T-helper 2 cell (primary cell): ENCODE data around the gene CPB1.
"Not testable (repeated sequence)": the region's sequence is repeated elsewhere in the genome, so short reads cannot be mapped to it uniquely, and the experiment has no call there.

Experiments used
- DNase-seq, 5 experiments: peaks; one replicate each; pipeline versions ENCODE4 v3.0.0 to v3.0.0-alpha.2; 2012 to 2022
- total RNA-seq, 2 donors: gene quantifications; one replicate each; lab custom pipeline; 2026; lab: John Stamatoyannopoulos, UW

CPB1 gene
- 0 reads per million in 2 donors for total RNA-seq

DNA sequence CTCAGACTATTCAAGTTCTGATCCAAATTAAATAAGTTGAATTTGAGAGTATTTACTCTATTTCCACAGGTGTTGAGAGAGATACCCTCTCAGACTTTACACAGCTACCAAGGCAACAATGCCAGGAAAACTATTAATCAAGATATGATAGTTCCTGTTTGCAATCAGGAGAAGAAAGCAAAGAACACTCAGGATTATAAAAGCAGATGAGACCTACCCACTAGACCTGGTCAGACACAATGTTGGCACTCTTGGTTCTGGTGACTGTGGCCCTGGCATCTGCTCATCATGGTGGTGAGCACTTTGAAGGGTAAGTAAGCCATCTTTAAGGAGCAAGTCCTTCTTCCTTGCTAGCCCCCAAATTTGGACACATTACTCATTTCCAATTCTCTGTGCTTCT lies at the start of gene CPB1:
TSS of gene CPB1 (plus strand) at position 227 of the 400 bp plus-strand sequence. CDS start at position 240, 13 bp downstream.
- DNase-seq: no peak

DNA sequence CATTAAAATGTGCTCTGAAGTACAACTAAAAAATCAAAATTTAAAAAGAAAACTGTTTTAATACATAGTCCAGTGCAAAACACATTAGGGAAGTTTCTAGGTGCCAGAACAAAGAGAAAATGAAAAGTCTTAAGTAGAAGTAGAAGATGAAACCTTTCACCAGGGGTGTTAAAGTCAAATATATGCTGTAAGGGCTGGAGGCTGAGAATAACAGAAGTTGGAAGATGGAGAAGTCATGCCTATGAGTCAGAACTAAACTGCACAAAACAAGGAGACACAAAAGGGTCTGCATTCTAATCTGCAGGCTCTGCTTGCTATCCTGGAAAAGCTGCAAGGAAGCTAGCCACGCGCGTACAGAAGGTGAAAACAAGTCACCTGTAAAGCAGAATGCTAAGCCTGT lies 48.7 kb upstream of the CPB1 start:
- no peak for DNase-seq

DNA sequence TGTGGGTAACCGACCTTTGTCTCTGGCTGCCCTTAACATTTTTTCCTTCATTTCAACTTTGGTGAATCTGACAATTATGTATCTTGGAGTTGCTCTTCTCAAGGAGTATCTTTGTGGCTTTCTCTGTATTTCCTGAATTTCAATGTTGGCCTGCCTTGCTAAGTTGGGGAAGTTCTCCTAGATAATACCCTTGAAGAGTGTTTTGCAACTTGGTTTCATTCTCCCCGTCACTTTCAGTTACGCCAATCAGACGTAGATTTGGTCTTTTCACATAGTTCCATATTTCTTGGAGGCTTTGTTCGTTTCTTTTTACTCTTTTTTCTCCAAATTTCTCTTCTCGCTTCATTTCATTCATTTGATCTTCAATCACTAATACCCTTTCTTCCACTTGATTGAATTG lies 42.6 kb upstream of the CPB1 start:
- not testable (repeated sequence) for DNase-seq

DNA sequence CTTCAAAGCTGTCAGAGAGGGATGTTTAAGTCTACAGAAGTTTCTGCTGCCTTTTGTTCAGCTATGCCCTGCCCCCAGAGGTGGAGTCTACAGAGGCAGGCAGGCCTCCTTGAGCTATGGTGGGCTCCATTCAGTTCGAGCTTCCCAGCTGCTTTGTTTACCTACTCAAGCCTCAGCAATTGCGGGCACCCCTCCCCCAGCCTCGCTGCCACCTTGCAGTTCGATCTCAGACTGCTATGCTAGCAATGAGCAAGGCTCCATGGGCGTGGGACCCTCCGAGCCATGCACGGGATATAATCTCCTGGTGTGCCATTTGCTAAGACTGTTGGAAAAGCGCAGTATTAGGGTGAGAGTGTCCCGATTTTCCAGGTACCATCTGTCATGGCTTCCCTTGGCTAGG lies 41.5 kb upstream of the CPB1 start:
- DNase-seq: not testable (repeated sequence)

DNA sequence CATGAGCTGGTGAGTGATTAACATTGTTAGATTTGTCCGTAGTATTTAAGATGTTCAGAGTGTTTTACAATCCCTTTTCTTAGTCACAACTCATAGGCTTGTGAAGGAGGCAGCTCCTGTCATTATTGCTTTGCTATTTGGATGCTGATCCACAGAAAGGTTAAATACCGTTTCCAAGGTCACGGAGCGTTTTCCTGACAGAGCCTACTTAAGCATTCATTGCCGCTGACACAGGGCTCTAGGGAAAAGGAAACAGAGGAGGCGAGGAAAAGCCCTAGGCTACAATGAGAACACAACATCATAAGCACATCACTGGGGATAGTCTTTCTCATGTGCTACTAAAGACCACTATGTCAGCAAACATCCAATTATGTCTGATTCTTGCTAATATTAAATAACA lies 38.5 kb upstream of the CPB1 start:
- DNase-seq: no peak

DNA sequence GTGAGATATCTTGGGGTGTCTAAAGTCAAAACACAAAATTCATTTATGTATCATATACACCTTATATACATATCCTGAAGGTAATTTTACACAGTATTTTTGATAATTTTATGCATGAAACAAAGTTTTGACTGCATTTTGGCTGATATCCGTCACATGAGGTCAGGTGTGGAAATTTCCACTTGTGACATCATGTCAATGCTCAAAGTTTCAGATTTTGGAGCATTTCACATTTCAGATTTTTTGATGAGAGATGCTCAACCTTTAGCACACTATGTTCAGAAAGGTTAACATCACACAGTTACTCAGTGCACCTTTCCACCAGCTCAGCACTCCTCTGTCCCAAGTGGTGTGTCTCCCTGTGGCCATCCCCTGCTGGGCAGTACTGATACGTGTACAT lies 37.7 kb upstream of the CPB1 start:
- DNase-seq: no peak

DNA sequence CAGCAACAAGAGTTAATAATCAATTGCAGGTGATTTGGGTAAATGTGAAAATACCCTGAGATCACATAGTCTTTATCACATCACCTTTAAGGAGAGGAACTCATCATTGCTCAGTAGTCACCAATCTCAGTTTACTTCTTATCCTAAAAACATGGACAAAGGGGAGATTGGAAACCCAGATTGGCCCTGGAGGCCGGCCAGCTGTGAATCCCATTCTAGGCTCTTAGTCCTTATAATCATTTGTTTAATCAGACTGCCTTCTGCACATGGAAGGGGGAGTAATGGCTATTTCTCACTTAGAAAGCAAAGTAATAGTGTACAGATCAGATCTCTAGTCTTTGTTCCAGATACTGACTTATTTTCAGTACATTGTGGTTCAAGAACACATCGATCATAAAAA lies 37.2 kb upstream of the CPB1 start:
- DNase-seq: no peak

DNA sequence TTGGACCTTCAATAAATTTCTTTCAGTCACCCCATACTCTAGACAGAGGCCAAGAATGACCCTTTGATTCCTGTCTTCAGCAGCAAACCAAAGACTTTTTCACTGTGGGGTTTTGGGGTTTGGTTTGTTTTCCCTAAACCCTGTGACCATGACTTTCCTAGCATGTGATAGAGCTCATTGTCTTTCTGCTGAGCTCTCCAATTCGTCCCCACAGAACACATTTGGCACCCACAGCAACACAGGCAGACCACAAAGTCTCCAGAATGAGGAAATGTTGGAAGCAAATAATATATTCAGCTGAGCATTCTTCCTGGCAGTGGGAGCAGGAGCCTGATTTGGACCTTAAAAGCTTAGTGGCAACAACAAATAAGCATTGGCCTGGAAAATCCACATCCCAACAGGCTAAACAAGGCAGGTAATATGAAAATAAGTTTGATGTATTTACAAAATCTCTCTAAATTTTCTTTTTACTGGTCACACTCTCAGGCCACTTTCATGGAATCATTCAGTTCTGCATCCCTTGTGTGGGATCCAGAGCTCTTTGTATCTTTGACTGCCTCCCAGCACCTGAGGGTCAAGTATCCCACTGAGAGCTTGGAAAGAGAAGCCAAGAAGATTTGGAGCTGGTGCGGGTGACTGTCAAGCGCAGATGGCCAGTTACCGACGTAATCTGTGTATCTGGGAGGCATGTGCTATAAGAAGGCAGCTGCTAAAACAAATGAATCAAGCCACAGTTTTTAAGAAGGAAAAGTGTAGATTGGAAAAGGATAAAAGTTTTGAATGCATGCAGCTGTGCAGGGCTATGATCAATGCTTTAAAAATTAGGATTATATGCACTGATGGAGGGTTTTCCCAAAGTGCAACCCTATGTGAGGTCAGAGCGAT lies 36.5 kb upstream of the CPB1 start:
- DNase-seq: no peak

DNA sequence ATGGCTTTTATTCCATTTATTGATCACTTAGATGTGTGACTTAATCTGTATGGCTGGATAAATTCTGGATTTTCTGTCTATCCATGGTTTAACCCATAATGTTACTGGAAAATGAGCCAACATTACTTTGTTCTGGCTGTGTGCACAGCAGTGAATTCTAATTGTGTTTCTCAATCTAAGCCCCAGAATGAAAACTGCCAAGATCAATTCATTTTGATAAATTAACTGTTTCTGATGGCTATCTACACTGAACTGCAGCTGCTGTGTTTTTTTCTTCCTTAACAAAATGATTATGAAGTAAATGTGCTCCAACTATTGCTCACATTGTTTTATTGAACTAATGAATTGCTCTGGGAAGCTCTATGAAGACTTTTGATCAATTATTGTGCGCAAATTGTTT lies 35.7 kb upstream of the CPB1 start:
- no peak for DNase-seq

DNA sequence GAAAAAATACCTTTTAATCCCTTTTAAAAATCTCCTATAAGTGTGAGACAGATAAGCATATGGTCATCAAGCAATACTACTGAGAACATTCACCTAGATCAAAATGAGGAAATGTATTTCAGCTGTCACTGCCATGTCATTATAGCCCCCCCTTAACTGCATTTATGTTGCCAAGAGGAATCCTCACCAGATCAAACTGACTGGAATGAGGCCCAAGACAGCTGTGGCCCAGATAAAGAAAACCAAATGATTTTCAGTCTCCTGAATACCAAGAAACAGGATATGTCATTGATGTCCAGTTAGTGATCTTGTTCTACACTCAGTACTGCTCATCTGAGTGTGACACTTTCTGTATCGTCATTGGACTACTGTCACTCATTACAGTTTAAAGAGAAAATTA lies 35.1 kb upstream of the CPB1 start:
- DNase-seq: no peak

DNA sequence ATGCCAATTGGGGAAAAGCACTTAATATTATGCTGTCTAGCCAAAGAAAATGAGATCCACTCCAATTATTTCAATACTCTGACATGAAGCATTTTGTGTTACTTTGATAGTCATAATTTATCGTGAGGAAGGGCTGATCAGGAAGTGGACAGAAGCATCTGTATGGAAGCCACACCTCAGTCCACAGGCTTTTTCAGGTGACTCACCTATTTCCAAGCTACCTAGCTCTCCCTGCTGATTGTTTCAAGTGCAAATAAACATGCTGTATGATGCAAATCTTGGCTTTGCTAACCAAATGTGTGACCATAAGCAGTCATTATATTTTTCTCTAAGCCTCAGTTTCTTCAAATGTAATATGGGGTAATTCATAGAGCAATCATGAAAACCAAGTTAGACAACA lies 30.8 kb upstream of the CPB1 start:
- no peak for DNase-seq

DNA sequence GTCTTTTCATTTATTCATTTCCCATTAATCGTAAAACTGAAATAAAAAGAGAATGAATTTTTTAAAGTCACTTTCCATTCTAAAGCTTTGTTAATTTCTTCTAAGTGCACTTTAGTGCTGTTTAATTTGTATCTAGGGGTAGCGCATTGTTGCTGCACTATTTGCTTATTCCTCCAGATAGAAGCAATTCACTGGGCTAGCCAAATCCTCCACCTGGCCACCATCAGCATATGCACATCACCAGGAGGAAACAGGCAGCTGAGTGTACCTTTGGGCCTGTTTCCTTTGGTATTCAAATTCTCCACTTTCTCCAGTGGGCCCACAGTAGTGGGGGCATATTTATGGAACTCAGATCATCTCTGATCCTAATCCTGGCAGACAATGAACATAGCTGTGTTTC lies 29.8 kb upstream of the CPB1 start:
- no peak for DNase-seq

DNA sequence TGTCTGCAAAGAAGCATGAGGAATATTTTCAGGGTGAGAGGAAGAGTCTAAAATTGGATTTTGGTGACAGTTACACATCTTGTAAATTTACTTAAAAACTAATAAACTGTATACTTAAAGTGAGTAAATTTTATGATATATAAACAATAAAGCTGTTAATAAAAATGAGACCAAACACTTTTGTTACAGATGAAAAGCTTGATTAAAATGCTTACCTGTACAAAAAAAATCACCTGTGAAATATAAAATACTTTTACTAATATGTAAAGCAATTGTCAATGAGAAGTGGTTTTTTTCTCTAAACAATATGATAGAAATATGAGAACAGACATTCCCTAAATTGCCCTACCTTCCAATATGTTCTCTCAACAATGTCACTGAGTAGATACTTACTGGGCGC lies 27.2 kb upstream of the CPB1 start:
- no peak for DNase-seq

DNA sequence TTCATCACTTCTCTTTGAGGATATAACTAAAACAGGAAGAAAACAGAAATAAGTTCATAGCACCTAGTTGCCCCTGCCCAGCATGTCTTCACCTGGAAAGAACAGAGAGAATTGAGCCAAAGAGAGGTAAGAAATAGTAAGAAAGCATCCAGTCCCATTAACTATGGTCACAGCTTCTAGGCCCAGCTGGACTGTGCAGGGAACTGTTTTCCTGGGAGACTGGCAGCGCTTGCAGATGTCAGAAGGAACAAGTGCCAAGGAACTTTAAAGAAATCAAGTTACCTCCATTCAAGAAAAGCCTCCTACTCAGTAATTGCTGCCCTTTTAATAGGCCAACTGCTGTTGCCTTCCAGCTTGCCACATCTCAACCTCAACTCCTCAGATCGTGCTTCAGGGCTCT lies 17.8 kb upstream of the CPB1 start:
- DNase-seq: no peak

DNA sequence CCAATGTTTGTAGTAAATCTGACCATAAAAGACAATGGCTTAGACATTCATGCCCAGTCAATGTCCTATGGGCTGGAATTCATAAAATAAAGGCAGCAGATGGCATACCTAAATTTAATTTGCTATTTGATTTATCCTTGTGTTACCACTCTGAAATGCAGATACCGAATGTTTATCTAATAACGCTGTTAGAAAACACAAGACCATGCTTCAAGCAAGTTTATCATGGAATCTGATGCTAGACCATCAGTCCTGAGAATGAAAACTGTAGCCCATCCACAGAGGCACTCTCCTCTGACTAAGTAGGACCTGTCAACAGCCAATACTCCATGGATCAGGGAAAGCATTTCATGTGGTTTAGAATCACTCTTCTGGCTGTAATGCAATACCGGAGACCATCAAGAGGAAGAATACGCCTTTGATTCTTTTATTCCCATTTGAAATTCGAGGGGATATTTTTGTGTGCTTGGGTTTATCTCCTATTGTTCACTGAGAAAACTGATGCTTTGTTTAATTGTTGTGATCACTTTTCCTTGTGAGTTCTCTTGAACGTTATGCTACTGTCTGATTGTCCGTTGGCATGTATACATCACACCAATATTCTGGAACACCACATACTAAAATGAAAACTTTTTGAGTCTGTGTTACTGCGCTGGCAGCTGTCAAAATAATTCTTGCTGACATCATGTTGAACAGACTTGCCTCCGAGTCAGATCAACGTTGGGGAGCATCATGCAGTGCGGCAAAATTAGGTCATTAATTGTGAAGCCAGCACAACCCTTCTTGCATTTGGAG lies 12.1 kb upstream of the CPB1 start:
- no peak for DNase-seq

DNA sequence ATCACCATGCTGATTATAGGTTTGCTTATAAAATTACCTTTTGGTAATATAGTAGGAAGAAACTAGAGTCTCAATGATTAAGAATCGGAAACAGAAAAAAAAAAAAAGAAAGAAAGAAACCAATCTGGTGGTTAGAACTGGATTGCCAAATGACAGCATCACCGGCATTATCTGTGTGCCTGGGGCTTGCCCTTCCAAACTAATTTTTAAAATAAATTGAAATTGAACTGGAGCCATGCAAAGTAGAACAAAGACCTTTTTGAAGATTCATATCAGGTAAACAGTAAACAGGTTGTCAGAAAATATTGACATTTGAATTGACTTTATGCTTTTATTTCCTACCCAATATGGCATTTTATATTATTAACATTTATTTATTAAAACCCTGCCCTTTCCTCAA lies 11.2 kb upstream of the CPB1 start:
- DNase-seq: no peak

DNA sequence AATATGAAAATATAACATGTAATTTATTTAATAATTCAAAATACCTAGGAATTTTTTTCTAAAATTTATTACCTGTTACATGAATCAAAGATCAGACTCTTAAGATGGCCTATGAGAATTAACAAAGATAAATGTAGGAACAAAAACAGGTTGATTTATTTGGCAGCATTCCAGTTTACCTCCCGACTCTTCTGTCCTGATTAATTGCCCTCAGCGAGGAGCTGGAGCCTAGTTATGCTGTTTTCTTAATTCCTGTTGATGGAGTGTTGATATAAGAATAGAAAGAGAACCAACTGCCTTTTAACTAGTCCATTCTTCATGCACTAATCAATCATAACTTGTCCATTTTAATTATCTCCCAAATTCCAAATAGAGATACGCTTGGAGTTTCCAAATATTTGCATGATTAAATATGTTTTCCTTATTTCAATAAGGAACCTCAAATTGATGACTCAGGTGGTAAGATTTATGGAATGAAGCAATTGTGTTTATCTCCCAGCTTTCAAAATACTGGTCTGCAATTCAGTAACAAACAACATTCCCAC lies 10.6 kb upstream of the CPB1 start:
- no peak for DNase-seq

DNA sequence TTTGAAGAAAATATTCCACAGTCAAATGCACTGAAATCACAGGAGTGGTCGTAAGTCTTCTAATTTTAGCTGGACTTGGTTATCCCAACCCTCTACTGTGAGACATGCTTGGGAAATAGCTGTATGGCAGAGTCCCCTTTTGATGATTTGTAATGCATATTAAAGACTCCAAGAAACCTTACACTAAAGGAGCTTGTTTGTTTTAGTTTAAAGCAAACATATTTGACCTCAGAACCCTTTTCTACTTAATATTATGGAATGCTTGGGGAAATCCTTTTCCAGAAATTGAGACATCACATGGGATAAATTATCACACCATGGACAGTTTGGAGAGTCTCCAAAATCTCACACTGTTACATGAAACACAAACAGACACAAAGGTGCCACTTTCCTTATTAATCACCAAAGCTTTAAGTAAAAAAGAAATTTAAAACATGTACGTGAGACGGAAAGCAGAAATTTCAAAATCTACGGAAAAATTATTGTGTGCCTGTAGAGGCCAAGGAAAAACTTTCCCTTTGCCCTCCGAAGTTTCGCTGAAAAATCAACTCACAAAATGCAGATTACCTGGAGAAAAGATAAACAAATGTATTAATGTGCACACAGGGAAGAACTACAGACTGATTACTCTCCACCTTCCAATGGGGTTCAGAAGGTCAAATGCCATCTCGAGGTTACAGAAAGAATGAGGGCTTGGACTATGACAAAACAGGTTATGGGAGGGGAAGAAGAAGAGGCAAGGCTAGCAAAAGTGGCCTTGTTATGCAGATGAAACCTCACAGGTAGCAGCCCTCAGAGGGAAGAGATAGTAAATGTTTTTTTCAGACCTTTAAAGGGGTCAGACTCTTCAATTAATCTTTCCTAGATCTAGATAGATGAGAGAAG lies 7.0 kb upstream of the CPB1 start:
- DNase-seq: no peak

DNA sequence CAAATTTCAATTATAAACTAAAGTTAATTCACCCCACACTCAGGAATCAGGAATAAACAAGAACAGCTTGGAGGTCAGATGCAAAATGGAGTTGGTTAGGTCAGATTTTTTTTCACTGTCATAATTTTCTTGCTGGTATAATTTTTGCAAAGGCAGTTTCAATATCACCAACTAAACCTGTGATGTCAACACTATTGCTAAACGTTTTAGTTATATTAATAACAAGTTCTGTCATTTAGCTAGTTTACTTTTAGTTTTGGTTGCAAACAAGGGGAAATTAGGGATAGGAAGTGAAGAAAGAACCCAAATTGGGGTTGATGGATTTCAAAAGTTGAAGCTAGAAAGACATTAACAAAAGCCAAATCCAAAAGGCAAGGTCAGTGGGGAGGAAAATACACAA lies 4.6 kb upstream of the CPB1 start:
- no peak for DNase-seq

DNA sequence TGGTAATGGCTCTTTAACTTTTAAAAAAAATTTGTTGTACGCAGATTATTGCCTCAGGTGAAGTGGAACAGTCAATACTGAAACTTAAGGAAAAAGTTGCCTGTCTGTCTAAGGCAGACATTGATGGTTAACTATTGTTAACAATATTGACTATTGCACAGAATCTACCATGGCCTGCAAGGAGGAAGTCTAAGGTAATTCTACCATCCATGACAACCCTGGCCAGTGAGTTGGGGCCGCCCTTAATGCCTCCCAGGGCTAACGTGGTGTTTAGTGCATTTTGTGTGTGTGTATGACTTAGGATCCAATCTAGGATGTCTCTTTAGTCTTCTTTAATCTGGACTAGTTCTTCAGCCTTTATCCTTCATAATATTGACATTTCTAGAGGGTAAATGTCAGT lies 2.1 kb upstream of the CPB1 start:
- DNase-seq: no peak

DNA sequence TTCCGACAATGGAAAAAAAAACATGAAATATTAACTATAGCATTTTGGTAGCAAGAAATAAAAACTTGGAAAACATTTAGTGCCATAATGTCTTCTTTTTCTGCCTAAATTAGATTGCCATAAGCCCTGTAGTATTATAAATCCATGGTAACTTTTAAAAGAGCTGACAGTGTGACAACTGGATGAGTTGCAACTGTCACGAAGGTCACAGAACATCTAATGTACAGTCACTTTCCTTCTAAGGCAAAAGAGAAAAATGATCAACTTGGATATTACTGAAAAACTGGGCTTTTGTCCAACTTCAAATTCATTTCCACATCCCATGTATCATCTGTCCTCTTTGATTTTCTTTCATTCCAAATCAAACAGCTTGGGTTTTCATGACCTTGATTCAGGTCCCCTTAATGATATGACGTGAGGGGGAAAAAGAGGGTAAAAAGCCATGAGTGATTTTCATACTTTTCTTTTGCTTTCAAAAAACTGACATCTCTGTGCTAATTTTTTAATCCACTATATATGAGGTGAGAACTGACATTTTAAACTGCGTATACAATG lies 602 bp downstream of the CPB1 start:
- DNase-seq: no peak

DNA sequence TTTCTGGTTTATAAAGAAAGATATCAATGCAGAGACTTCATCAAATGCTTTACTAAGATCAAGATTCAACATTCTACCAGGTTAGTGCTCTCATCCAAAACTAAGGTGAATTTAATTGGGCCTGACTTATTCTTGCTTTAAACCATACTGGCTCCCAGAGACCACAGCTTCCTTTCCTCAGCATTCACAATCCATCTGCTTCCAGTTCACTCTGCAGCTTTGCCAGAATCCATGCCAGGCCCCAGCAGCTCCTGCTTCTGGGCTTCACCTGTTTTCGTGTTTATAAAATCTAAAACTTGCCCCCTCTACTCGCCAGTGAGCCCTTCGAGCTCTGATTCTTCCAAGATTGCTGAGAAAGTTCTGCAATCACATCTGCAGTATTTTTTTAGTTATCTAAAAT lies 2.3 kb downstream of the CPB1 start:
- DNase-seq: no peak
